OCI-LY1 (cell line): ENCODE results near the gene ZBED2.

Experiments
- H2AFZ ChIP-seq: fragments of 200-600 bp; sonication (generic), shearing (Covaris generic); 2 replicates; pipeline ENCODE4 v1.6.0; 2014; ENCODE audit warnings: antibody characterized with exemption, mild to moderate bottlenecking, low read length
- H3F3A ChIP-seq: fragments of 200-600 bp; sonication (generic), shearing (Covaris generic); 2 replicates; pipeline ENCODE4 v1.6.0; 2014; ENCODE audit warnings: mild to moderate bottlenecking, antibody characterized with exemption, low read length, moderate library complexity; ENCODE audit not compliant: insufficient read depth
- H3K27ac ChIP-seq: fragments of 200-600 bp; sonication (generic); 2 replicates; pipeline ENCODE4 v1.5.1; 2014; ENCODE audit warnings: low read length, mixed run types, mild to moderate bottlenecking, low read depth; ENCODE audit not compliant: poor library complexity, severe bottlenecking
- H3K27me3 ChIP-seq: fragments of 200-600 bp; sonication (generic); 2 replicates; pipeline ENCODE4 v1.6.0; 2014; ENCODE audit warnings: antibody characterized with exemption, mild to moderate bottlenecking, low read length, moderate library complexity; ENCODE audit not compliant: insufficient read depth
- H3K36me3 ChIP-seq: fragments of 200-600 bp; sonication (generic); 2 replicates; pipeline ENCODE4 v1.6.1; 2014; ENCODE audit warnings: mild to moderate bottlenecking, antibody characterized with exemption, low read length, moderate library complexity, mixed read lengths; ENCODE audit not compliant: insufficient read depth
- H3K4me1 ChIP-seq: fragments of 200-600 bp; sonication (generic); 2 replicates; pipeline ENCODE4 v1.5.1; 2014; ENCODE audit warnings: mild to moderate bottlenecking, low read length, moderate library complexity; ENCODE audit not compliant: insufficient read depth, severe bottlenecking
- H3K4me2 ChIP-seq: fragments of 200-600 bp; sonication (generic), shearing (Covaris generic); 2 replicates; pipeline ENCODE4 v1.6.1; 2014; ENCODE audit warnings: low read length
- H3K4me3 ChIP-seq: fragments of 200-600 bp; sonication (generic); 2 replicates; pipeline ENCODE4 v1.5.1; 2014; ENCODE audit warnings: low read length, low read depth, mild to moderate bottlenecking, mixed read lengths; ENCODE audit not compliant: poor library complexity, severe bottlenecking
- H3K79me2 ChIP-seq: fragments of 200-600 bp; shearing (Covaris generic); 2 replicates; pipeline ENCODE4 v1.6.1; 2016; ENCODE audit warnings: mixed run types, low read length, mixed read lengths; ENCODE audit not compliant: insufficient read depth
- H3K9ac ChIP-seq: fragments of 200-600 bp; sonication (generic), shearing (Covaris generic); 2 replicates; pipeline ENCODE4 v1.6.1; 2014; ENCODE audit warnings: mild to moderate bottlenecking, low read length, mixed read lengths
- H3K9me2 ChIP-seq: fragments of 200-600 bp; sonication (generic), shearing (Covaris generic); 2 replicates; pipeline ENCODE4 v1.6.1; 2014; ENCODE audit warnings: low read depth, mild to moderate bottlenecking, low read length, mixed read lengths
- H3K9me3 ChIP-seq: fragments of 200-600 bp; shearing (Covaris generic); 2 replicates; pipeline ENCODE4 v1.6.1; 2014; ENCODE audit warnings: low read length, mixed read lengths
- H4K20me1 ChIP-seq: fragments of 200-600 bp; sonication (generic), shearing (Covaris generic); 2 replicates; pipeline ENCODE4 v1.6.0; 2016; ENCODE audit warnings: mild to moderate bottlenecking, low read length; ENCODE audit not compliant: insufficient read depth
- EZH2 ChIP-seq: fragments of 200-600 bp; sonication (generic), shearing (Covaris generic); IDR thresholded peaks from 2 replicates; pipeline ENCODE4 v1.8.0; 2017; ENCODE audit warnings: borderline replicate concordance, mixed run types, mild to moderate bottlenecking, antibody characterized with exemption, low read length, moderate library complexity, mixed read lengths
- TF ChIP-seq, protein P1 (sequence below): fragments of 200-600 bp; sonication (generic), shearing (Covaris generic); IDR thresholded peaks from 2 replicates; pipeline ENCODE4 v1.5.1; 2017; ENCODE audit warnings: mild to moderate bottlenecking, antibody characterized with exemption, low read length, moderate library complexity, mixed read lengths

ZBED2 gene

DNA sequence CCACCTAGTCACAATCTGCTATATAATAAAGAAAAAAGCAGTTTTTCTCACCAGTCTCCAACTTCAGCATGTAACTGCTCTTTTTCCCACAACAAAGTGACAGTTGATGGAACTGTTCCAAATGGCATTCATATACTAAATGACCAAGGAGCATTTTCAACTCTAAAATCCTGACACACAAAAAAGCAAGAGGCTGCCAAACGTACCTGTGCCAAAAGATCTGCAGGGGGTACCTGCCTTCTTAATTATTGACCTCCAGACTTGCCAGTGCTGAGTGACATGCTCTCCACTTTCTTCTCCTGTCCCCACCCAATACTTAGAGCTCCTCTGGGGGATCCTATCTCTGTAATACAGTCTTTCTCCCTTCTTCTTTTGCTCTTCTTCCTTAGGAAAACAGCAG lies 18.0 kb downstream of the ZBED2 start:
- H3F3A ChIP-seq = no peaks in the 10 kb centered on the region
- no peak overlapping the region for H2AFZ ChIP-seq
- no peak overlapping the region for H3K27ac ChIP-seq
- no peak for TF ChIP-seq EZH2
- TF ChIP-seq, protein P1, sequence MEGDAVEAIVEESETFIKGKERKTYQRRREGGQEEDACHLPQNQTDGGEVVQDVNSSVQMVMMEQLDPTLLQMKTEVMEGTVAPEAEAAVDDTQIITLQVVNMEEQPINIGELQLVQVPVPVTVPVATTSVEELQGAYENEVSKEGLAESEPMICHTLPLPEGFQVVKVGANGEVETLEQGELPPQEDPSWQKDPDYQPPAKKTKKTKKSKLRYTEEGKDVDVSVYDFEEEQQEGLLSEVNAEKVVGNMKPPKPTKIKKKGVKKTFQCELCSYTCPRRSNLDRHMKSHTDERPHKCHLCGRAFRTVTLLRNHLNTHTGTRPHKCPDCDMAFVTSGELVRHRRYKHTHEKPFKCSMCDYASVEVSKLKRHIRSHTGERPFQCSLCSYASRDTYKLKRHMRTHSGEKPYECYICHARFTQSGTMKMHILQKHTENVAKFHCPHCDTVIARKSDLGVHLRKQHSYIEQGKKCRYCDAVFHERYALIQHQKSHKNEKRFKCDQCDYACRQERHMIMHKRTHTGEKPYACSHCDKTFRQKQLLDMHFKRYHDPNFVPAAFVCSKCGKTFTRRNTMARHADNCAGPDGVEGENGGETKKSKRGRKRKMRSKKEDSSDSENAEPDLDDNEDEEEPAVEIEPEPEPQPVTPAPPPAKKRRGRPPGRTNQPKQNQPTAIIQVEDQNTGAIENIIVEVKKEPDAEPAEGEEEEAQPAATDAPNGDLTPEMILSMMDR = no peak
- H3K27me3 ChIP-seq = no peaks in the 10 kb centered on the region
- no peaks in the 10 kb centered on the region for H4K20me1 ChIP-seq
- no peak overlapping the region for H3K4me2 ChIP-seq
- H3K9me2 ChIP-seq = no peaks in the 10 kb centered on the region
- no peak overlapping the region for H3K9ac ChIP-seq
- H3K4me1 ChIP-seq = peaks cover 10% of the 10 kb centered on the region
- no peaks in the 10 kb centered on the region for H3K79me2 ChIP-seq
- no peaks in the 10 kb centered on the region for H3K9me3 ChIP-seq
- H3K4me3 ChIP-seq = no peak overlapping the region
- no peaks in the 10 kb centered on the region for H3K36me3 ChIP-seq

DNA sequence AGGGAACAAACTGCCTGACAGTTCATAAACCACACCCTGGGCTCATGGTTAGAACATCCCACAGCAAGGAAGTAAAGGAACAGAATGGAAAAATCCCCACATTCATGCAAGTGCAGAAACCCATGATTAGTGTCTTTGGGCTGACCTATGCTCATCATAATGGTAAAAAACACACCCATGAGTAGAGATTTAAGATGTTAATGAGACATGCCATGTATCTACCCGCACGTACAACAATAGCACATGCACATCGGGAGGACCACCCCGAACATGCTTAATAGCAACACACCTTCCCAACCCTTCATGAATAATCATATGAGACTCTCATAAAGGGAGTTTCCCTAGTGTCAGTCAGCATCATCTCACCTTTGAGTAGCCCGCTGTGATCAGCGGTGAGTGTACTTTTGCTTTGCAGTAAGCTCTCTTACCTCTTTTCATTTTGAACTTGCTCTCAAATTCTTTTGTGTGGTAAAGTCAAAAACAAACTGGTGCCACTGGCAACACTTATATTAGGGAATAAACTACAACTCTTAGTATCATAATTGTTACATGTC lies 23.2 kb downstream of the ZBED2 start:
- TF ChIP-seq EZH2 = no peak
- TF ChIP-seq, protein P1 = no peak
- H3K36me3 ChIP-seq = no peaks in the 10 kb centered on the region
- H3K79me2 ChIP-seq = no peaks in the 10 kb centered on the region
- no peaks in the 10 kb centered on the region for H3F3A ChIP-seq
- H3K9me2 ChIP-seq = no peaks in the 10 kb centered on the region
- no peaks in the 10 kb centered on the region for H4K20me1 ChIP-seq
- no peak overlapping the region for H3K4me3 ChIP-seq
- no peak overlapping the region for H3K4me2 ChIP-seq
- no peaks in the 10 kb centered on the region for H3K27me3 ChIP-seq
- no peaks in the 10 kb centered on the region for H3K9me3 ChIP-seq
- H3K4me1 ChIP-seq = no peaks in the 10 kb centered on the region
- no peak overlapping the region for H2AFZ ChIP-seq
- H3K9ac ChIP-seq = no peak overlapping the region
- H3K27ac ChIP-seq = no peak overlapping the region

DNA sequence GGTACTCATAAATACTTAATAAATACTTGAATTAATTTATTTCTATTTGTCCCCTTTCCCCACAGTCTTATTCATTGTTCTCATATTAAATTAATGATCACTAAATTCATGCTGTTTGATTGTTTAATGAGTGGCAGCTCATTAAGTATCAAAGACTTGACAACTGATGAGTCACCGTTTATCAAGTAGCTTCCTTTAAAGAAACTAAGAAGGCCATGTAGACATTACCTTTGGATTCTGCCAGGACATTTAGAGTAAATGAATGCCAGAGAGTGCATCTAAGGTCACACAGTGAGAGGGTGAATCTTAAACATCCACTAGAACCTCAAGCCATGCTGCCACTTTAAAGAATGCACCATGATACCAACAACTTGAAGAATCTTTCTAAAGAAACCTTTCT lies 23.9 kb downstream of the ZBED2 start:
- Histone ChIP-seq H3K79me2 (no peaks in the 10 kb centered on the region), H3F3A (no peaks in the 10 kb centered on the region), H3K27ac (no peak overlapping the region), H3K4me3 (no peak overlapping the region), H3K9ac (no peak overlapping the region), H3K4me1 (no peaks in the 10 kb centered on the region), H3K4me2 (no peak overlapping the region), H2AFZ (no peak overlapping the region), H3K36me3 (no peaks in the 10 kb centered on the region), H3K9me2 (no peaks in the 10 kb centered on the region), H3K27me3 (no peaks in the 10 kb centered on the region), H3K9me3 (no peaks in the 10 kb centered on the region), H4K20me1 (no peaks in the 10 kb centered on the region)
- TF ChIP-seq EZH2 = no peak
- TF ChIP-seq, protein P1 = no peak
